ENCODE results near the gene EIPR1. TPM values are rescaled to one million over a fixed set of nuclear protein-coding genes. Genes with fewer than 3 reads are reported as not detected.

Gene EIPR1
- polyA plus RNA-seq, 2 of the 4 experiments (the other 2 are of a cell fraction) = 55.0 to 65.0 TPM

- Histone ChIP-seq H3K4me2 (no peak overlapping the region), H3K4me3 (no peak overlapping the region), H3K9me3 (no peaks in the 10 kb centered on the region), H3K4me1 (no peaks in the 10 kb centered on the region), H3K27ac (no peak overlapping the region)
- FAIRE-seq (no peak), ATAC-seq (no peak), DNase-seq (ENCODE audit: low read depth in 1 of 2, low spot score in 1 of 2) (no peak)
- CTCF ChIA-PET = interaction anchor here (0.7 to 2.2 kb wide), 4 partner anchors 8 to 74 kb away, joined by 3 to 7 read pairs (median 4); partner anchors contain the start of gene EIPR1
- POLR2A ChIA-PET = interaction anchor here (1.0 kb wide), 1 partner anchor 10 kb away, joined by 5 read pairs; the partner anchor contains the start of gene EIPR1
- WGBS (ENCODE audit: missing lambda C conversion rate) = 97% methylated on average over 87 of the region's 89 CpGs
- TF ChIP-seq NFE2L2 (conservative IDR thresholded peaks at IDR 0.05; ENCODE audit: low read length) = no peak
- TF ChIP-seq NPAS2 (CRISPR knock-in tag; IDR thresholded peaks at IDR 0.05; ENCODE audit: borderline replicate concordance) = no peak
- TF ChIP-seq FOSB (CRISPR knock-in tag; IDR thresholded peaks at IDR 0.05) = no peak
- TF ChIP-seq JUNB (IDR thresholded peaks at IDR 0.05) = no peak
- TF ChIP-seq POLR2AphosphoS2 (conservative IDR thresholded peaks at IDR 0.05; ENCODE audit: low read length) = no peak
- TF ChIP-seq ESRRA (IDR thresholded peaks at IDR 0.05; ENCODE audit: borderline replicate concordance, low read length) = no peak
- TF ChIP-seq USF2 (IDR thresholded peaks at IDR 0.05) = no peak
- no peak for TF ChIP-seq FOXS1 (CRISPR knock-in tag; IDR thresholded peaks at IDR 0.05)
- TF ChIP-seq CBX2 (IDR thresholded peaks at IDR 0.05; ENCODE audit: borderline replicate concordance, low read depth) = no peak
- TF ChIP-seq TFCP2L1 (CRISPR knock-in tag; IDR thresholded peaks at IDR 0.05) = no peak
- no peak for TF ChIP-seq ELK1 (IDR thresholded peaks at IDR 0.05; ENCODE audit: low read depth, low read length)
- TF ChIP-seq EP300 (IDR thresholded peaks at IDR 0.05) = no peak
- no peak for TF ChIP-seq CBX8 (IDR thresholded peaks at IDR 0.05)
- no peak for TF ChIP-seq RCOR1 (IDR thresholded peaks at IDR 0.05; ENCODE audit: low read depth, low read length)
- TF ChIP-seq FOSL2 (IDR thresholded peaks at IDR 0.05) = no peak
- no peak for TF ChIP-seq FOSL2 (CRISPR knock-in tag; IDR thresholded peaks at IDR 0.05)
- no peak for TF ChIP-seq ZC3H11A (IDR thresholded peaks at IDR 0.05)
- TF ChIP-seq RFX5 (IDR thresholded peaks at IDR 0.05) = no peak
- no peak for TF ChIP-seq CHD2 (IDR thresholded peaks at IDR 0.05; ENCODE audit: low read length, partially characterized antibody)
- no peak for TF ChIP-seq KDM5A (IDR thresholded peaks at IDR 0.05)
Measured at GRCh38 chr2:3387644-3388411, 10.2 kb upstream of the EIPR1 start.

- ChIA-PET CTCF (interaction anchor here (0.7 to 2.2 kb wide), 3 partner anchors 9 to 37 kb away, joined by 3 to 7 read pairs (median 4); partner anchors contain the start of gene EIPR1), POLR2A (interaction anchor here (1.0 kb wide), 1 partner anchor 10 kb away, joined by 5 read pairs; the partner anchor contains the start of gene EIPR1)
- DNase-seq (ENCODE audit: low read depth in 1 of 2, low spot score in 1 of 2) (no peak), ATAC-seq (no peak), FAIRE-seq (no peak)
- H3K27ac ChIP-seq = no peak overlapping the region
- no peak overlapping the region for H3K4me2 ChIP-seq
- WGBS (ENCODE audit: missing lambda C conversion rate) = 92% methylated on average over 5 of the region's 5 CpGs
- TF ChIP-seq ATOH8 (CRISPR knock-in tag; IDR thresholded peaks at IDR 0.05; ENCODE audit: low read depth) = no peak
- H3K4me3 ChIP-seq = no peak overlapping the region
- no peaks in the 10 kb centered on the region for H3K4me1 ChIP-seq
- no peaks in the 10 kb centered on the region for H3K9me3 ChIP-seq
Measured at GRCh38 chr2:3387011-3387410, 9.4 kb upstream of the EIPR1 start.
